NCI-H2081 treated with DMSO at 0.1 percent for 48 hours (cell line): ENCODE data around the gene FAM13C.
"Not testable (repeated sequence)": the region's sequence is repeated elsewhere in the genome, so short reads cannot be mapped to it uniquely, and the experiment has no call there.

Source experiments
- DNase-seq: peaks from one replicate; lab custom pipeline; 2025; lab: John Stamatoyannopoulos, UW

The FAM13C gene

DNA sequence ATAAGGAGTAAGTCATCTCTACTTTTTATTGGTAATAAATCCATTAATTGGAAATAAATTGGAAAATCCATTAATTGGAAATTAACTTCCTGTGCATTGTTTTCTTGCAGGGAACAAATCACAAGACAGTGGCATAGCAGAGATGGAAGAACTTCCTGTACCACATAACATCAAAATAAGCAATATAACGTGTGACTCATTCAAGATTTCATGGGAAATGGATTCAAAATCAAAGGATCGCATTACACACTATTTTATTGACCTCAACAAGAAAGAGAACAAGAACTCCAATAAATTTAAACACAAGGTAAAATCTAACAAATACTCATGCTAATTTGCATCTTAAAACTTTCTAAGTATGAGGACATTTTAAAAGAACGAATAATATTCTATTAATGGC is 128.2 kb downstream of the FAM13C start:
- no peak for DNase-seq

DNA sequence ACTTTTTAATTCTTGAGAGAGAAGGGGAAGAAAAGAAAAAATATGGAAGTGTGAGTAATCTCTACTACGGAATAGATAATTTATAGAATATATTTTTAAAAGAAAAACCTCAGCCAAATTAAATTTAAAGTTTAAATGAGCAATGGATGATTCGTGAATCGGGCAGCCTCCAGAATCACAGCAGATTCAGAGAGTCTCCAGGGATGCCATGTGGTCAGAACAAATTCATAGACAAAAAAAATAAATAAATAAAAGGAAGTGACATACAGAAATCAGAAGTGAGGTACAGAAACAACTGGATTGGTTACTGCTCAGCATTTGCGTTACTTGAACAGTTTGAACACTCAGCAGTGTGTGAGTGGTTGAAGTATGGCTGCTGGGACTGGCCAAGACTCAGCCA is 132.9 kb downstream of the FAM13C start:
- no peak for DNase-seq

DNA sequence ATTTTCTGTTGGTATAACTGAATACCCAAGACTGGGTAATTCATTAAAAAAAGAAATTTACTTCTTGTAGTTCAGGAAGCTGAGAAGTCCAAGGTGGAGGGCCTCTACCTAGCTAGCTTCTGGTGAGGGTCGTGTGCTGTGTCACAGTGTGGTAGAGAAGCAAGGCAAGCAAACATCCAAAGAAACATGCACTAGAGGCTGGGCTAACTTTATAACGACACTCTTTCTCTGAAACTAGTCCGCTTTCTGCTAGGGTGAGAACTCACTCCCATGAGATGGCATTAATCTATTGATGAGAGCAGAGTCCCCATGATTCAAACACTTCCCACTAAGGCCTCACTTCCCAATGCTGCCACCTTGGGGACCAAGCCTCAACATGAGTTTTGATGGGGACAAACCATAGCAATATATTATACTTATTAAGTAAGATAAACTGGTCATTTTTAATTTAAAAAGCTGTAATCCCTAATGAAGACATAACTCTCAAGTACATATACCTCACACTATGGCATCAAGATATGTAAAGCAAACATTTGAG is 135.1 kb downstream of the FAM13C start:
- no peak for DNase-seq

DNA sequence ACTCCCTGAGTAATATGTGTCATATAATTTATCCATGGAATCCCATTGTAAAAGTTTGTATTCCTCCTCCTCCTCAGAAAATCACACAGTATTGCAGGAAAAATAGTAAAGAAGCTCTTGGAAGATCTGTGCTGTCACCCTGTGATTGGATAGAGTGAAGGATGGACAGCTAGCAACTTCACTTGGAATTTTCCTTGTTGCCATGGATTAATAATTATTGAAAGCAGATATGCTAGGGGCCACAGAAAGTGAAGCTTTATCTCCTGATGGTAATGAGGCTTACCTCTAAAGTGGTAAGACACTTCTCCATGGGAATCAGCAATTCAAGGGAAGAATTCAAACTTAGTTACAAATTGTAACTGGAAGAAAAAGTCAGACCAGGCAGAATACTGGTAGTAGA is 137.1 kb downstream of the FAM13C start:
- DNase-seq: no peak

DNA sequence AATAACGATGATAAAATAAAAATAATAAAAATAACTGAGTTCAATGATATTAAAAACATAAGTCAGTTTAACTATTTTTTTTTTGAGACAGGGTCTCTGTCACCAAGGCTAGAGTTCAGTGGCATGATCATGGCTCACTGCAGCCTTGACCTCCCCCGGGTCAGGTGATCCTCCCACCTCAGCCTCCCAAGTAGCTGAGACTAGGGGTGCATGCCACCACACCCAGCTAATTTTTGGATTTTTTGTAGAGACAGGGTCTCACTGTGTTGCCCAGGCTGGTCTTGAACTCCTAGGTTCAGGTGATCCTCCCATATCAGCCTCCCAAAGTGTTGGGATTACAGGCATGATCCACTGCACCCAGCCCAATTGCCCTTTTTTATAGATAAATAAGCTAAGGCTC is 138.8 kb downstream of the FAM13C start:
- not testable (repeated sequence) for DNase-seq

DNA sequence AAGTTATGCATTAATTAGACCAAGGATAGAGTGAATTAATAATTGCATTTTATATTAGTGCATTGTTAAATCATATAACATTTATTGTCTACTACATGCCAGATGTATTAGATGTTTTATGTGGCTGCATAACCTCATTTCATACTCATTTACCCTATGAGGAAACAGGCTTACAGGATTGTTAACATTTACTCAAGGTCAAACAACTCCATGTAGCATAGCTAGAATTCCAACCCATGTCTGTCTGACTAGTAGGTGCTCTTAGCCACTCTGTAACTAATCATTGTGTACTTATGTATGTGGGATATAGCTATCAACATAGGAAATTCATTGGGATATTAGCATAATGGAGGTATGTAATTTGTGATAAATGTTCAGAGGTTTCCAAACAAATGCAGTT is 139.6 kb downstream of the FAM13C start:
- no peak for DNase-seq

DNA sequence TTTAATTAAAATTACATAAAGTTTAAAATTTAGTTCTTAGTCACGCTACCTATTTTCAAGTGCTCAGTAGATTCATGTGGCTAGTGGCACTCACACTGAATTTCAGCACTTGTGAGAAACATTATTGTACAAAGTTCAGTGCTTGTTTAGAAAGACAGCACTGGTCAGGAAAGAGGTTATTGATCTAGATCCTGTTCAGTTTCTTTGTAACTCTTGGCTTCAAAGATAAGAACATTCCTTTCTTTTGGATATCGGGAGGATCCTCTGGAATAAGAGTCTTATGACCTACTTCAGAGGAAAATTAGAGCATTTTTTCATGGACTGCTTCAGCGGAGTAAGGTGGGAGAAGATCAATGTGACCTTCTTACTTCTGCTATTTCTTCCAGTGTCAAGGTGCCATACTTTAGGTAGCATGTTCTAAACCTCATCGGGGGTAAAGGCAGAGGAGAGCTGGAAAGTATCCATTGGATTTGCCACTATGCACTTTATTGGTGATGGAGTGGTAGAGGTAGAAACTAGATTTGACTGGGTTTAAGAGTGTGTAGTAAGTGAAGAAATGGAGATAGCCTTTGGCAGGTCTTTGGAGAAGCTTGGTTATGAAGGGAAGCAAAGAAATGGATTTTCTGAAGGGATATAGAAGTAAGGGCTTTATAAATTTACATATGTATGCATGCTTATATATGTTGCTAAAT is 146.0 kb downstream of the FAM13C start:
- no peak for DNase-seq

DNA sequence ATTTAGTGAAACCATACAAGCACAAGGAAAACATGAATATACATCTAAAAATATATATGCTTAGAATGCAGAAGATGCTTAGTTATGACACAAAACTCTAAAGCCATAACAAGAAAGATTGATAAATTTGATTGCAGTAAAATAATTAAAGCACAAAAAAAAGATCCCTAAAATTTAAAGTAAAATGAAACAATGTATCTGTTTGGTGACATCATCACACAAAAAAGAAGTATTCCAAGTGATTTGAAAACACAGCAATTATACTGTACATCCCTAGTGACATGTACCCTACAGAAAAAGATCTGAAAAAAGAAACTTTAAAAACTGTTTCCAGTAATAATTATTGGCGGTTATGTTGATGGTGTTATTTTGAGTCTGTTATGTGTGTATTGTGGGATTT is 148.2 kb downstream of the FAM13C start:
- DNase-seq: no peak

DNA sequence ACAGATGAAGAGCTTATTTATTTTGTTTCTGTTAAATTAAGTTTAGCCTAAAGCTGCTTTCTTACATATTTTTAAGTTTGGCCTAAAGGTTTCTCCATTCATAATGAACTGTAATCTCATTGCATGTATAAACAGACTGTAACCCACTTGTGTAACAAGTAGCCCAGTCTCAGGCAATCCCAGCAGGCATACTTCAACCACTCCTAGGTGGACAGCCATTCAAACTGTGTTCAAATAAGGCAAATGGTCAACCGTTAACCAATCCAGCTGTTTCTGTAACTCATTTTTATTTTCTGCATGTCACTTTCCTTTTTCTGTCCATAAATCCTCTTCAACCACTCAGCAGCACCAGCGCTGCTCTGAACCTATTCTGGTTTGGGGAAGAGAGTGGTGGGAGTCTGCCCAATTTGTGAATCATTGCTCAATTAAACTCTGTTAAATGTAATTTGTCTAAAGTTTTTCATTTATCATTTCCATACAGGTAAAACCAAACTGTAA is 150.0 kb downstream of the FAM13C start:
- DNase-seq: no peak

DNA sequence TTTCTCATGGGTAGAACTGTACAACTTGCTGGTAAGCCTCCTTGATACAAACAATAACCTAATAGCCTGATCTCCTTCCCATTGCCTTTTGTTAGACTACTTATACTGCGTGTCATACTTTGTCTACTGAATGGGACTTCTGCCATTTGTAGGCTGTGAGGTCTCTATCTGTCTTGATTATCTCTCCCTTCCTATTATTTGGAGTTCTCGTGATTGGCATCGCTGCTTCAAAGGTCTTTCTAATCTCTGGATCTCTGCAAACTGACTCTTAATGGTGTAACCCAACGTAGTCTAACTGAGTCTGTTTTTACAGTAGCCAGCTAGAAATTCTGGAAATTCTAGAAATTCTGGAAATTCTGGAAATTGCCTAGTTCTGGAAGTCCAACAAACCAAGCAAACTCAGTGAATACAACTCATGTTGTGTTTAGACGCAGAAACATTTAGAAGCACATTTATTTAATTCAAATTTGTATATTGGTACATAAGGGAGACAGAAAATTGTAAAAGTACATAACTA is 156.1 kb downstream of the FAM13C start:
- DNase-seq: no peak
